Embryonic facial prominence (tissue), 1 donor: Measurements from ENCODE around the gene KIF18A.

Experiments used
- DNase-seq: peaks from one replicate; pipeline ENCODE4 v3.0.0-alpha.2; 2016; ENCODE audit errors: extremely low spot score

The KIF18A gene

GRCh38 chr11:28043930-28044709 lies 63.8 kb downstream of the KIF18A start:
- DNase-seq = no peak

- no peak for DNase-seq
Measured at GRCh38 chr11:28040384-28040783, 67.6 kb downstream of the KIF18A start.

- no peak for DNase-seq
Measured at GRCh38 chr11:28038775-28039174, 69.2 kb downstream of the KIF18A start.

- no peak for DNase-seq
Measured at GRCh38 chr11:28026634-28027290, 81.2 kb downstream of the KIF18A start.

GRCh38 chr11:28017816-28018215 lies 90.1 kb downstream of the KIF18A start:
- no peak for DNase-seq

- no peak for DNase-seq
Measured at GRCh38 chr11:28011813-28012212, 96.1 kb downstream of the KIF18A start.

GRCh38 chr11:28009996-28010395 lies 98.0 kb downstream of the KIF18A start:
- no peak for DNase-seq

GRCh38 chr11:28009388-28009787 lies 98.6 kb downstream of the KIF18A start:
- no peak for DNase-seq

GRCh38 chr11:28003615-28004014 lies 104.3 kb downstream of the KIF18A start:
- DNase-seq = no peak

GRCh38 chr11:27998552-27998951 lies 109.4 kb downstream of the KIF18A start:
- no peak for DNase-seq

- DNase-seq = no peak
Measured at GRCh38 chr11:27997344-27997743, 110.6 kb downstream of the KIF18A start.

GRCh38 chr11:27996066-27996465 lies 111.9 kb downstream of the KIF18A start:
- DNase-seq = no peak

GRCh38 chr11:27995083-27995482 lies 112.9 kb downstream of the KIF18A start:
- DNase-seq = no peak

GRCh38 chr11:27991736-27992135 lies 116.2 kb downstream of the KIF18A start:
- DNase-seq = no peak

GRCh38 chr11:27977527-27977926 lies 130.4 kb downstream of the KIF18A start:
- DNase-seq = no peak

GRCh38 chr11:27977031-27977430 lies 130.9 kb downstream of the KIF18A start:
- DNase-seq = no peak

GRCh38 chr11:27976262-27976661 lies 131.7 kb downstream of the KIF18A start:
- no peak for DNase-seq

GRCh38 chr11:27973851-27974536 lies 134.0 kb downstream of the KIF18A start:
- no peak for DNase-seq

- DNase-seq = no peak
Measured at GRCh38 chr11:27972522-27973170, 135.3 kb downstream of the KIF18A start.

- no peak for DNase-seq
Measured at GRCh38 chr11:27971171-27971570, 136.8 kb downstream of the KIF18A start.
